Choroid plexus epithelial cell (primary cell): Measurements from ENCODE around the gene C16orf95.

ENCODE experiments used
- DNase-seq: peaks from one replicate; pipeline ENCODE4 v3.0.0-alpha.2; 2010; ENCODE audit warnings: low read depth
- H3K4me3 ChIP-seq: 2 replicates; pipeline ENCODE4 v1.5.1; 2011; ENCODE audit warnings: low read depth, mild to moderate bottlenecking, control low read depth, low read length, moderate library complexity
- TF ChIP-seq, protein P1 (sequence below): conservative IDR thresholded peaks from 2 replicates; pipeline ENCODE4 v1.5.1; 2011; ENCODE audit warnings: low read depth, mild to moderate bottlenecking, control low read depth, inconsistent platforms, low read length, moderate library complexity

The C16orf95 gene

GRCh38 chr16:87312008-87312407 lies 5.2 kb downstream of the C16orf95 start:
- no peak for DNase-seq
- TF ChIP-seq, protein P1, sequence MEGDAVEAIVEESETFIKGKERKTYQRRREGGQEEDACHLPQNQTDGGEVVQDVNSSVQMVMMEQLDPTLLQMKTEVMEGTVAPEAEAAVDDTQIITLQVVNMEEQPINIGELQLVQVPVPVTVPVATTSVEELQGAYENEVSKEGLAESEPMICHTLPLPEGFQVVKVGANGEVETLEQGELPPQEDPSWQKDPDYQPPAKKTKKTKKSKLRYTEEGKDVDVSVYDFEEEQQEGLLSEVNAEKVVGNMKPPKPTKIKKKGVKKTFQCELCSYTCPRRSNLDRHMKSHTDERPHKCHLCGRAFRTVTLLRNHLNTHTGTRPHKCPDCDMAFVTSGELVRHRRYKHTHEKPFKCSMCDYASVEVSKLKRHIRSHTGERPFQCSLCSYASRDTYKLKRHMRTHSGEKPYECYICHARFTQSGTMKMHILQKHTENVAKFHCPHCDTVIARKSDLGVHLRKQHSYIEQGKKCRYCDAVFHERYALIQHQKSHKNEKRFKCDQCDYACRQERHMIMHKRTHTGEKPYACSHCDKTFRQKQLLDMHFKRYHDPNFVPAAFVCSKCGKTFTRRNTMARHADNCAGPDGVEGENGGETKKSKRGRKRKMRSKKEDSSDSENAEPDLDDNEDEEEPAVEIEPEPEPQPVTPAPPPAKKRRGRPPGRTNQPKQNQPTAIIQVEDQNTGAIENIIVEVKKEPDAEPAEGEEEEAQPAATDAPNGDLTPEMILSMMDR, result no peak
- no peak overlapping the region for H3K4me3 ChIP-seq

GRCh38 chr16:87311387-87311786 lies 5.8 kb downstream of the C16orf95 start:
- TF ChIP-seq, protein P1, result no peak
- no peak for DNase-seq
- H3K4me3 ChIP-seq, result no peak overlapping the region

DNA sequence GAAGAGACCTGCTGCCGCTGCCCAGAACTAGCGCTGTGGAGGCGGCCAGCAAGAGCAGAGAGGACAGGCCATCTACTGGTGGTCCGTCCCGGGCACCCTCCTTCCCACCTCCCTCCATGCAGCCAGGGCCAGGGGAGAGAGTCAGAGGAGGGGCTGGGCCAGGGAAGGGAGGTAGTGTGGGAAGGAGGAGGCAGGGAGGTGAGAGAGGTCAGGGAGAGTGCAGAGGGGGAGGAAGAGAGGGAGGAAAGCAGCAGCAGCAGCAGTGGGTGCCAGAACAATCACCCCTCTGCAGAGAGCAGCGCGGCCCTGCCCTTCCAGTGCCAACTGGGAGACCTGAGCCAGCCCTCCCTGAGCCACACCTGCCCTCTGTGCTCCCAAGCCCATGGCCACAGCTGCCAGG lies 6.6 kb downstream of the C16orf95 start:
- DNase-seq, result no peak
- TF ChIP-seq, protein P1, result no peak
- no peak overlapping the region for H3K4me3 ChIP-seq

- no peak for DNase-seq
- TF ChIP-seq, protein P1, result no peak
- H3K4me3 ChIP-seq, result no peak overlapping the region
Observed at GRCh38 chr16:87309620-87310525, 7.3 kb downstream of the C16orf95 start.

GRCh38 chr16:87308826-87309225 lies 8.4 kb downstream of the C16orf95 start:
- TF ChIP-seq, protein P1, result no peak
- DNase-seq, result no peak
- no peak overlapping the region for H3K4me3 ChIP-seq

GRCh38 chr16:87306516-87306915 lies 10.7 kb downstream of the C16orf95 start:
- DNase-seq, result no peak

More at GRCh38 chr16:87306516-87306915, 10.7 kb downstream of the C16orf95 start:
- TF ChIP-seq, protein P1, result no peak
- no peak overlapping the region for H3K4me3 ChIP-seq
